Psoas muscle (tissue), 8 donors: ENCODE results near the gene TOGARAM1. TPM values are rescaled to one million over a fixed set of nuclear protein-coding genes. Genes with fewer than 3 reads are reported as not detected.
A peak's percentile ranks its signal among the peaks of the same experiment; 100 is the strongest.

ENCODE experiments used
- ATAC-seq, 4 donors: fragments of 200-7000 bp; cut with Tn5 transposase; one replicate each; pipeline ENCODE4 v1.9.1; 2020; ENCODE audit warnings: moderate library complexity in 3 of 4, mild to moderate bottlenecking in 2 of 4
- DNase-seq, 2 donors: peaks; one replicate each; pipeline ENCODE4 v3.0.0-alpha.2; 2020
- H3K27ac ChIP-seq: fragments of 200-600 bp; one replicate; pipeline ENCODE4 v1.8.0; 2022
- H3K27me3 ChIP-seq, 3 donors: fragments of 200-600 bp in 1 of 3; one replicate each; pipeline versions ENCODE4 v1.6.1 to v1.8.0; 2013 to 2022; ENCODE audit warnings: low read length in 2 of 3, mild to moderate bottlenecking in 2 of 3, moderate library complexity in 1 of 3; ENCODE audit not compliant: insufficient read depth in 3 of 3
- H3K36me3 ChIP-seq, 2 donors: fragments of 200-600 bp in 1 of 2; one replicate each; pipeline versions ENCODE4 v1.6.1 to v1.8.0; 2013 to 2022; ENCODE audit warnings: low read depth in 1 of 2, mild to moderate bottlenecking in 1 of 2, moderate library complexity in 1 of 2; ENCODE audit not compliant: insufficient read depth in 1 of 2
- H3K4me1 ChIP-seq: fragments of 200-600 bp; one replicate; pipeline ENCODE4 v1.8.0; 2022
- H3K4me3 ChIP-seq: fragments of 200-600 bp; one replicate; pipeline ENCODE4 v1.8.0; 2022; ENCODE audit warnings: mild to moderate bottlenecking
- H3K9me3 ChIP-seq: fragments of 200-600 bp; one replicate; pipeline ENCODE4 v1.8.0; 2022
- CTCF ChIP-seq: fragments of 200-600 bp; IDR thresholded peaks from one replicate; pipeline ENCODE4 v1.8.0; 2022; ENCODE audit warnings: antibody characterized with exemption
- WGBS, 3 donors: extraction: QIAGEN DNeasy Blood & Tissue Kit; methylation state at CpG; one replicate each; pipeline versions ENCODE4 v1.1.6 to v1.1.7; 2013; 5-methylcytosine and 5-hydroxymethylcytosine counted together
- intact Hi-C, 2 donors: fragments of 100-400 bp; cut with DNase I; formaldehyde crosslinking; loops; one replicate each; pipeline versions ENCODE4 v1.11.0 to v1.14.2; 2022
- polyA plus RNA-seq, 3 donors: library from polyadenylated mRNA; stranded (reverse); fragments of 200-250 nt; gene quantifications; one replicate each; pipeline ENCODE4 v1.2.3, GENCODE V29; 2013
- total RNA-seq, 4 donors: library from RNA; stranded (reverse); fragmentation: NEBNext Ultra II Directional in 2 of 4; extraction: Animal tissue kit (Norgen Biotek cat#: 25700) in 2 of 4; gene quantifications; one replicate each; pipeline versions ENCODE4 v1.2.1 to v1.2.4, GENCODE V29; 2021 to 2023
- donor health status: healthy with polysubstance abuse.
- donor health status: DM: no; HTN: no; CAD: no; lungs with moderate emphysema.
- donor health status: Bipolar disorder and iron deficiency.
- donor health status: healthy.
- donor health status: DM: yes; HTN: yes; CAD: no.
- donor health status: DM: no; HTN: no; CAD: no.
- donor health status: DM: no; HTN: no; CAD: no.
- donor health status: DM: yes; HTN: yes; CAD: no.

Gene TOGARAM1
- total and polyA plus RNA-seq, 7 donors = 5.1 to 16.0 (median 9.1) TPM

- no peak for ATAC-seq
- peak overlapping the region; percentile 90 for H3K27ac ChIP-seq
- no peaks in the 10 kb centered on the region for H3K27me3 ChIP-seq
- TF ChIP-seq CTCF = no peak
- intact Hi-C loops = loop anchor here (5.0 to 10.0 kb wide), 3 partner anchors 63 to 124 kb away; partner anchors contain the start of gene PRPF39 (in 2 of the 2)
- 0 to 3% (median 2%) methylated on average over 3 of the region's 3 CpGs for WGBS, 3 donors
- no peaks in the 10 kb centered on the region for H3K9me3 ChIP-seq
- H3K4me3 ChIP-seq = peak overlapping the region; percentile 89
- no peak for DNase-seq
- no peaks in the 10 kb centered on the region for H3K36me3 ChIP-seq
- peaks cover 54% of the 10 kb centered on the region for H3K4me1 ChIP-seq
Measured at GRCh38 chr14:44960646-44961045, 1.3 kb upstream of the TOGARAM1 start.

DNA sequence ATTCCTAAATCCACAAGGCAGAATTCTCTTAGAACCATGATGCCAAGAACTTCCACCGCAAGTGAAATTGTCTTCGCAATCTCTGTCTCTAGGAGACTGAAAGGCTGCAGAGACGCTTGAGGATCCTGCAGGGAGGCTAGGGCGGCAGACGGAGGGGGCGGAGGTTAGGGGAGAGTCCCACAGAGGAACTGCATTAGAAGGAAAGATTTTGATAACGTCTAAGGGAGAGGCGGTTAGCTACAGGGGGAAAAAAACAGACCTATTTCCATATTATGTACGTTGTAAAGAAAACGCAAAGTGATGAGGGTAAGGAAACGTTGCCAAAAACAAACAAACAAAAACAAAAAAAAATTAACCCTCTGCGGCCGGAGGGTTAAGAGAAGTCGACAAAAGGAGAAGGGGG lies 838 bp upstream of the TOGARAM1 start:
- Histone ChIP-seq H3K27me3 (no peaks in the 10 kb centered on the region), H3K4me3 (peak overlapping the region; percentile 89), H3K9me3 (no peaks in the 10 kb centered on the region), H3K36me3 (no peaks in the 10 kb centered on the region), H3K27ac (peak overlapping the region; percentile 90), H3K4me1 (peaks cover 59% of the 10 kb centered on the region)
- TF ChIP-seq CTCF = no peak
- intact Hi-C loops = loop anchor here (5.0 to 10.0 kb wide), 3 partner anchors 64 to 124 kb away; partner anchors contain the start of gene PRPF39 (in 2 of the 2)
- peak in 3 of 4 donors; percentile 18 to 51 (median 28) for ATAC-seq
- WGBS, 3 donors = 0% methylated on average over 14 of the region's 14 CpGs
- DNase-seq = peak; percentile 45 to 70

DNA sequence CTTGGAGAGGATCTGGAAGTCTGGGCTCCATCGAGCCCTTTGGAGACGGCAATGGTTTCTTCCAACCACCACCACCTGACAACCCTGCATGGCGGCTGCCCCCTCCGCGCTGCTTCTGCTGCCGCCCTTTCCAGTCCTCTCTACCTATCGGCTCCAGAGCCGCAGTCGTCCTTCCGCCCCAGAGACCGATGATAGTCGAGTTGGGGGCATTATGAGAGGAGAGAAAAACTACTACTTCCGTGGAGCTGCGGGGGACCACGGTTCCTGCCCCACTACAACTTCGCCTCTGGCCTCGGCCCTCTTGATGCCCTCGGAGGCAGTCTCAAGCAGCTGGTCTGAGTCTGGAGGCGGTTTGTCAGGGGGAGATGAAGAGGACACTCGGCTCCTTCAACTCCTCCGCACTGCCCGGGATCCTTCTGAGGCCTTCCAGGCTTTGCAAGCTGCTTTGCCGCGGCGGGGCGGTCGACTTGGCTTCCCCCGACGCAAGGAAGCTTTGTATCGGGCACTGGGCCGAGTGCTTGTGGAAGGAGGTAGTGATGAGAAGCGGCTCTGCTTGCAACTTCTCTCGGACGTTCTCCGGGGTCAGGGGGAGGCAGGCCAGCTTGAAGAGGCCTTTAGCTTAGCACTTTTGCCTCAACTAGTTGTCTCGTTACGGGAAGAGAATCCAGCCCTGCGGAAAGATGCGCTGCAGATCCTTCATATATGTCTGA lies 499 bp downstream of the TOGARAM1 start:
- Histone ChIP-seq H3K4me1 (peaks cover 65% of the 10 kb centered on the region), H3K27ac (peak overlapping the region; percentile 90), H3K4me3 (peak overlapping the region; percentile 89), H3K36me3 (no peaks in the 10 kb centered on the region), H3K9me3 (no peaks in the 10 kb centered on the region), H3K27me3 (no peaks in the 10 kb centered on the region)
- TF ChIP-seq CTCF = no peak
- DNase-seq (peak; percentile 66 to 85), ATAC-seq (peak; percentile 39 to 63 (median 45))
- intact Hi-C loops = loop anchor here (2.0 to 10.0 kb wide), 4 partner anchors 65 to 172 kb away; partner anchors contain the start of genes FANCM (in 2 of the 2), FKBP3 (in 2 of the 2) and PRPF39 (in 2 of the 2)
- WGBS, 3 donors = 0 to 1% (median 1%) methylated on average over 37 to 39 of the region's 39 CpGs

DNA sequence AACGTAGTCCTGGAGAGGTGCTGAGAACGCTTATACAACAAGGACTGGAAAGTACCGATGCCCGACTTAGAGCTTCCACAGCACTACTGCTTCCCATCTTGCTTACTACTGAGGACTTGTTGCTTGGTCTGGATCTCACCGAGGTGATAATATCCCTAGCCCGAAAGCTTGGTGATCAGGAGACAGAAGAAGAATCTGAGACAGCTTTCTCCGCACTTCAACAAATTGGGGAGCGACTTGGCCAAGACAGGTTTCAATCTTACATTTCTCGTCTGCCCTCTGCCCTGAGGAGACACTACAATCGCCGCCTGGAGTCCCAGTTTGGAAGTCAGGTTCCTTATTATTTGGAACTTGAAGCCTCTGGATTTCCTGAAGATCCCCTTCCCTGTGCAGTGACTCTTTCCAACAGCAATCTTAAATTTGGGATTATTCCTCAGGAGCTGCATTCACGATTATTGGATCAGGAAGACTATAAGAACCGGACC lies 1.1 kb downstream of the TOGARAM1 start:
- H3K9me3 ChIP-seq = no peaks in the 10 kb centered on the region
- no peak for TF ChIP-seq CTCF
- intact Hi-C loops = loop anchor here (2.0 to 10.0 kb wide), 4 partner anchors 66 to 172 kb away; partner anchors contain the start of genes FANCM (in 2 of the 2), FKBP3 (in 2 of the 2) and PRPF39 (in 2 of the 2)
- no peaks in the 10 kb centered on the region for H3K27me3 ChIP-seq
- peaks cover 65% of the 10 kb centered on the region for H3K4me1 ChIP-seq
- ATAC-seq (no peak), DNase-seq (no peak)
- 2 to 9% (median 4%) methylated on average over 13 of the region's 13 CpGs for WGBS, 3 donors
- H3K27ac ChIP-seq = peak overlapping the region; percentile 90
- H3K4me3 ChIP-seq = peak overlapping the region; percentile 89
- no peaks in the 10 kb centered on the region for H3K36me3 ChIP-seq
